ENCODE results near the gene RNF44. TPM values are rescaled to one million over a fixed set of nuclear protein-coding genes. Genes with fewer than 3 reads are reported as not detected.

The RNF44 gene
- total and polyA plus RNA-seq, 2 of the 13 experiments (the other 11 are each of a cell fraction or from before 2014, with no cell fraction given): 9.2 to 16.8 TPM

- no peak for TF ChIP-seq ZNF280B (CRISPR knock-in tag; IDR thresholded peaks at IDR 0.05; ENCODE audit: borderline replicate concordance)
- TF ChIP-seq ZGPAT (CRISPR knock-in tag; IDR thresholded peaks at IDR 0.05): no peak; the same call in 1 of the 2 replicates
- TF ChIP-seq MTF1 (CRISPR knock-in tag; IDR thresholded peaks at IDR 0.05): no peak
- no peak for TF ChIP-seq ZNF136 (CRISPR knock-in tag; IDR thresholded peaks at IDR 0.05; ENCODE audit: low read depth)
- TF ChIP-seq ZNF607 (CRISPR knock-in tag; IDR thresholded peaks at IDR 0.05; ENCODE audit: borderline replicate concordance): 0 out of 2 replicates have a peak, but pooled peaks have one; percentile 7
- no peak for TF ChIP-seq ZSCAN25 (CRISPR knock-in tag; IDR thresholded peaks at IDR 0.05)
- TF ChIP-seq, protein P1, sequence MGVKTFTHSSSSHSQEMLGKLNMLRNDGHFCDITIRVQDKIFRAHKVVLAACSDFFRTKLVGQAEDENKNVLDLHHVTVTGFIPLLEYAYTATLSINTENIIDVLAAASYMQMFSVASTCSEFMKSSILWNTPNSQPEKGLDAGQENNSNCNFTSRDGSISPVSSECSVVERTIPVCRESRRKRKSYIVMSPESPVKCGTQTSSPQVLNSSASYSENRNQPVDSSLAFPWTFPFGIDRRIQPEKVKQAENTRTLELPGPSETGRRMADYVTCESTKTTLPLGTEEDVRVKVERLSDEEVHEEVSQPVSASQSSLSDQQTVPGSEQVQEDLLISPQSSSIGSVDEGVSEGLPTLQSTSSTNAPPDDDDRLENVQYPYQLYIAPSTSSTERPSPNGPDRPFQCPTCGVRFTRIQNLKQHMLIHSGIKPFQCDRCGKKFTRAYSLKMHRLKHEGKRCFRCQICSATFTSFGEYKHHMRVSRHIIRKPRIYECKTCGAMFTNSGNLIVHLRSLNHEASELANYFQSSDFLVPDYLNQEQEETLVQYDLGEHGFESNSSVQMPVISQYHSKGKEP (CRISPR knock-in tag; IDR thresholded peaks at IDR 0.05): no peak
- 0 out of 2 replicates have a peak, but pooled peaks have one; percentile 17 for TF ChIP-seq CREB3 (CRISPR knock-in tag; IDR thresholded peaks at IDR 0.05)
- TF ChIP-seq ZNF770 (CRISPR knock-in tag; IDR thresholded peaks at IDR 0.05): 0 out of 2 replicates have a peak, but pooled peaks have one; percentile 10
- no peak for TF ChIP-seq NCOA5 (CRISPR knock-in tag; IDR thresholded peaks at IDR 0.05)
- no peak for TF ChIP-seq RFX1 (IDR thresholded peaks at IDR 0.05)
- TF ChIP-seq HMG20A (CRISPR knock-in tag; IDR thresholded peaks at IDR 0.05; ENCODE audit: borderline replicate concordance): no peak
- TF ChIP-seq PHF8 (CRISPR knock-in tag; IDR thresholded peaks at IDR 0.05): peak; percentile 84
- TF ChIP-seq JUN (CRISPR knock-in tag; IDR thresholded peaks at IDR 0.05): no peak
- no peak for TF ChIP-seq ZNF10 (CRISPR knock-in tag; IDR thresholded peaks at IDR 0.05; ENCODE audit: borderline replicate concordance, low read depth)
- TF ChIP-seq ZNF772 (CRISPR knock-in tag; IDR thresholded peaks at IDR 0.05): no peak
- no peak for TF ChIP-seq SRF (IDR thresholded peaks at IDR 0.05; ENCODE audit: low read depth, low read length)
- no peak for TF ChIP-seq PLRG1 (conservative IDR thresholded peaks at IDR 0.05)
- TF ChIP-seq NFYC (CRISPR knock-in tag; IDR thresholded peaks at IDR 0.05): peak; percentile 61
- no peak; the same call in 1 of the 2 replicates for TF ChIP-seq ZNF501 (CRISPR knock-in tag; IDR thresholded peaks at IDR 0.05)
- no peak for TF ChIP-seq FOXJ3 (CRISPR knock-in tag; IDR thresholded peaks at IDR 0.05; ENCODE audit: borderline replicate concordance)
- no peak for TF ChIP-seq ZBTB7A (CRISPR knock-in tag; IDR thresholded peaks at IDR 0.05)
- TF ChIP-seq RFXANK (CRISPR knock-in tag; IDR thresholded peaks at IDR 0.05): no peak
- no peak for TF ChIP-seq ZSCAN22 (CRISPR knock-in tag; IDR thresholded peaks at IDR 0.05)
- TF ChIP-seq ADNP (CRISPR knock-in tag; IDR thresholded peaks at IDR 0.05): no peak
Observed at GRCh38 chr5:176536902-176537553, at the start of gene RNF44 (continued).

Data from HepG2 (cell line).